ENCODE results near the gene CELF4. TPM values are rescaled to one million over a fixed set of nuclear protein-coding genes. Genes with fewer than 3 reads are reported as not detected.

The CELF4 gene
- total RNA-seq, 4 donors from 2014 or later: not detected

DNA sequence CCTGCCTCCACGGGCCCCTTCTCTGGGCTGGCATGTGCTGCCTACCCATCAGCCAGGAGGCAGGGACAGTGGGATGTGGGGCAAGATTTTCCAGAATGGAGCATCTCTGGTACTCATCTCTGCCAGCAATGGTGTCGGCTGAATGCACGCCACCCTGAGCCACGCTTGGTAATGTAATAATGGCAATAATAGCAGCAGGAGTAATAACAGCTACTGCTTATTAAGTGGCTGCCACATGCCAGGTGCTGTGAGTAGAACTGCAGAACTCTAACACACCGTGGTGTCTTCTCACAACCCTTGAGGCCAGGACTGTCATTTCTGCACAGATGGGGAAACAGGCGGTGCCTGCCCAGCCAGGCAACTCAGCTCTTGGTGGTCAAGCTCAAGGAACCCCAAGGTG, 113.6 kb downstream of the CELF4 start:
- Histone ChIP-seq H3K36me3 (no peaks in the 10 kb centered on the region), H3K9me3 (no peaks in the 10 kb centered on the region), H3K4me3 (no peak overlapping the region), H3K4me1 (no peaks in the 10 kb centered on the region), H3K27me3 (no peaks in the 10 kb centered on the region), H3K27ac (no peak overlapping the region)
- TF ChIP-seq POLR2A (IDR thresholded peaks at IDR 0.05): no peak
- TF ChIP-seq, protein P1, sequence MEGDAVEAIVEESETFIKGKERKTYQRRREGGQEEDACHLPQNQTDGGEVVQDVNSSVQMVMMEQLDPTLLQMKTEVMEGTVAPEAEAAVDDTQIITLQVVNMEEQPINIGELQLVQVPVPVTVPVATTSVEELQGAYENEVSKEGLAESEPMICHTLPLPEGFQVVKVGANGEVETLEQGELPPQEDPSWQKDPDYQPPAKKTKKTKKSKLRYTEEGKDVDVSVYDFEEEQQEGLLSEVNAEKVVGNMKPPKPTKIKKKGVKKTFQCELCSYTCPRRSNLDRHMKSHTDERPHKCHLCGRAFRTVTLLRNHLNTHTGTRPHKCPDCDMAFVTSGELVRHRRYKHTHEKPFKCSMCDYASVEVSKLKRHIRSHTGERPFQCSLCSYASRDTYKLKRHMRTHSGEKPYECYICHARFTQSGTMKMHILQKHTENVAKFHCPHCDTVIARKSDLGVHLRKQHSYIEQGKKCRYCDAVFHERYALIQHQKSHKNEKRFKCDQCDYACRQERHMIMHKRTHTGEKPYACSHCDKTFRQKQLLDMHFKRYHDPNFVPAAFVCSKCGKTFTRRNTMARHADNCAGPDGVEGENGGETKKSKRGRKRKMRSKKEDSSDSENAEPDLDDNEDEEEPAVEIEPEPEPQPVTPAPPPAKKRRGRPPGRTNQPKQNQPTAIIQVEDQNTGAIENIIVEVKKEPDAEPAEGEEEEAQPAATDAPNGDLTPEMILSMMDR (IDR thresholded peaks at IDR 0.05): no peak
- TF ChIP-seq EP300 (IDR thresholded peaks at IDR 0.05): no peak
- 86 to 89% methylated on average over 5 to 6 of the region's 6 CpGs for WGBS, 2 donors
- no peak for DNase-seq (ENCODE audit: low spot score in 2 of 2)

- DNase-seq (ENCODE audit: low spot score in 2 of 2): no peak
- Histone ChIP-seq H3K4me3 (no peak overlapping the region), H3K27me3 (no peaks in the 10 kb centered on the region), H3K36me3 (no peaks in the 10 kb centered on the region), H3K9me3 (no peaks in the 10 kb centered on the region), H3K4me1 (no peaks in the 10 kb centered on the region), H3K27ac (no peak overlapping the region)
- no peak for TF ChIP-seq POLR2A (IDR thresholded peaks at IDR 0.05)
- TF ChIP-seq, protein P1 (IDR thresholded peaks at IDR 0.05): no peak
- no peak for TF ChIP-seq EP300 (IDR thresholded peaks at IDR 0.05)
- WGBS, 2 donors: 88 to 93% methylated on average over 11 to 14 of the region's 14 CpGs
Observed at GRCh38 chr18:37451239-37451825, 114.3 kb downstream of the CELF4 start.

DNA sequence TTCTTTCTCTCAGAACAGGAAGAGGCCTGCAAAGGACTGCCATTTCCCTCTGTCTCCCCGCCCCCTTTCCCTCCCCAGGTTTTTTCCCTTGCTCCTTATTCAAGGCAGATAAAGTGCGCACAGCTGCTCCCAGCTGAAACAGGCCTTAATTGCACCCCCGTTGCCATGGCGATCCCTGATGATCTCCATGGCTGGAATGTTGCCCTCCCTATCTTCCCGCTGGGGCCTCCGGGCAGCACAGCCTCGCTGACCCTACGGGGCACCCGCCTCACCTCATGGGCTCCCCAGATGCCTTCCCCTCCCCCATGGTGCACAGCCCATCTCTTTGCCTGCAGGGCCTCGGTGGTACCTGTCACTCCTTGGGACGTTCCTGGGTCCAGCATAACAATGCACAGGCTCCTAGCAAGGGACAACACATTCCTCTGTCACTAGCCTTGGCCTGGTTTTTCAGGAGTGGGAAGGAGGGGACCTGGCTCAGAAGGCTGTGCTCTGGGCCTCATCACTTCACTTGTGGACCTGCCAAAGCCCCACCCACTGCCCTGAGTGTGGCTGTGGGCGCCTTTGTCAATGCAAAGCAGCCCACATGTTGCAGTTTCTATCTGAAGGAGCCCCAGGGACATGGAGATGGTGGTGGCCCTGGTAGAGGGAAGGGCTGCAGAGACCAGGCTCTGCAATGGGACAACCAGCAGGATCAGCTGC, 115.0 kb downstream of the CELF4 start:
- no peak for TF ChIP-seq POLR2A (IDR thresholded peaks at IDR 0.05)
- no peak for TF ChIP-seq EP300 (IDR thresholded peaks at IDR 0.05)
- TF ChIP-seq, protein P1 (IDR thresholded peaks at IDR 0.05): no peak

DNA sequence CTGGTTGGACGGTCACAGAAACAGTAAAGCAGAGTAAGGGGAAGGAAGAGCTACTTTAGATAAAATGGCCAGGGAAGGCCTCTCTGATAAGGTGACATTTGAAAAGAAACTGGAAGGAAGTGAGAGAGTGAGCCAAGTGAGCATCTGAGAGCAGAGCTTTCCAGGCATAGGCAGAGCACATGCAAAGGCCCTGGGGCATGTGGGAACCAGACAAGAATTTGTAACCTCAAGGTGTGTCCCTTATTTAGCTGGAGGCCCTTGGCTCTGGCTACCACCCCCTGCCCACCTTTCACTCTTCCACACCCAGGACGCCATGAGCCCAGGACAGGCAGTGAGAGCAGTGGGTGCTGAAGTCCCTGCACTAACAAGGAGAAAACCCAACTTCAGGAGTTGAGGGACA, 116.0 kb downstream of the CELF4 start:
- TF ChIP-seq POLR2A (IDR thresholded peaks at IDR 0.05): no peak
- TF ChIP-seq, protein P1 (IDR thresholded peaks at IDR 0.05): no peak
- TF ChIP-seq EP300 (IDR thresholded peaks at IDR 0.05): no peak
- H3K4me1 ChIP-seq: no peaks in the 10 kb centered on the region
- 83 to 86% methylated on average over 2 of the region's 2 CpGs for WGBS, 2 donors
- no peaks in the 10 kb centered on the region for H3K9me3 ChIP-seq
- no peak for DNase-seq (ENCODE audit: low spot score in 2 of 2)
- H3K27me3 ChIP-seq: no peaks in the 10 kb centered on the region
- H3K27ac ChIP-seq: no peak overlapping the region
- no peak overlapping the region for H3K4me3 ChIP-seq
- no peaks in the 10 kb centered on the region for H3K36me3 ChIP-seq

More for the DNA sequence above, 115.0 kb downstream of the CELF4 start:
- no peaks in the 10 kb centered on the region for H3K27me3 ChIP-seq
- no peak for DNase-seq (ENCODE audit: low spot score in 2 of 2)
- H3K36me3 ChIP-seq: no peaks in the 10 kb centered on the region
- H3K9me3 ChIP-seq: no peaks in the 10 kb centered on the region
- WGBS, 2 donors: 20 to 36% methylated on average over 11 to 12 of the region's 12 CpGs
- H3K4me1 ChIP-seq: no peaks in the 10 kb centered on the region
- H3K4me3 ChIP-seq: no peak overlapping the region
- H3K27ac ChIP-seq: no peak overlapping the region

GRCh38 chr18:37448946-37449345, 116.7 kb downstream of the CELF4 start:
- no peaks in the 10 kb centered on the region for H3K27me3 ChIP-seq
- H3K36me3 ChIP-seq: no peaks in the 10 kb centered on the region
- H3K4me3 ChIP-seq: no peak overlapping the region
- H3K27ac ChIP-seq: no peak overlapping the region
- TF ChIP-seq POLR2A (IDR thresholded peaks at IDR 0.05): no peak
- TF ChIP-seq, protein P1 (IDR thresholded peaks at IDR 0.05): no peak
- TF ChIP-seq EP300 (IDR thresholded peaks at IDR 0.05): no peak
- no peak for DNase-seq (ENCODE audit: low spot score in 2 of 2)
- 88 to 97% methylated on average over 4 of the region's 4 CpGs for WGBS, 2 donors
- no peaks in the 10 kb centered on the region for H3K4me1 ChIP-seq
- H3K9me3 ChIP-seq: no peaks in the 10 kb centered on the region
